Stomach (tissue), 4 donors: Measurements from ENCODE around the gene PLD3.

ENCODE experiments used
- POLR2A ChIP-seq, 4 donors: fragments of 450-650 bp; IDR thresholded peaks; one replicate each; pipeline ENCODE4 v1.6.1; 2016; ENCODE audit warnings: antibody characterized with exemption in 4 of 4, control low read depth in 2 of 4, mild to moderate bottlenecking in 1 of 4, moderate library complexity in 1 of 4
- TF ChIP-seq, protein P1 (sequence below), 7 experiments: fragments of 450-650 bp in 4 of 7; fragments of 200-600 bp in 3 of 7; sonication (generic) in 3 of 7; IDR thresholded peaks; one replicate each; pipeline ENCODE4 v1.5.1; 2016 to 2019; ENCODE audit warnings: antibody characterized with exemption in 7 of 7, control low read depth in 2 of 7, mild to moderate bottlenecking in 1 of 7

DNA sequence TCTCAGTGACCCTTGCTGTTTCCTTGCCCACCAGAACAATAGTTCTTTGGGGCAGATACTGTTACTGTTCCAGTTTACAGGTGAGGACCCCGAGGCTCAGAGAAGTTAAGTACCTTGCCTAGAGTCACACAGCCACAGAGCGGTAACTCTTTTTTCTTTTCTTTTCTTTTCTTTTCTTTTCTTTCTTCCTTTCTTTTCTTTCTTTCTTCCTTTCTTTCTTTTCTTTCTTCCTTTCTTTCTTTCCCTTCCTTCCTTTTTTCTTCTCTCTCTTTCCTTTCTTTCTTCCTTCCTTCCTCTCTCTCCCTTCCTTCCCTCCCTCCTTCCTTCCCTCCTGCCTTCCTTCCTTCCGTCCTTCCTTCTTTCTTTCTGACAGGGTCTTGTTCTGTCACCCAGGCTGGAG lies 69.5 kb downstream of the PLD3 start:
- TF ChIP-seq, protein P1, sequence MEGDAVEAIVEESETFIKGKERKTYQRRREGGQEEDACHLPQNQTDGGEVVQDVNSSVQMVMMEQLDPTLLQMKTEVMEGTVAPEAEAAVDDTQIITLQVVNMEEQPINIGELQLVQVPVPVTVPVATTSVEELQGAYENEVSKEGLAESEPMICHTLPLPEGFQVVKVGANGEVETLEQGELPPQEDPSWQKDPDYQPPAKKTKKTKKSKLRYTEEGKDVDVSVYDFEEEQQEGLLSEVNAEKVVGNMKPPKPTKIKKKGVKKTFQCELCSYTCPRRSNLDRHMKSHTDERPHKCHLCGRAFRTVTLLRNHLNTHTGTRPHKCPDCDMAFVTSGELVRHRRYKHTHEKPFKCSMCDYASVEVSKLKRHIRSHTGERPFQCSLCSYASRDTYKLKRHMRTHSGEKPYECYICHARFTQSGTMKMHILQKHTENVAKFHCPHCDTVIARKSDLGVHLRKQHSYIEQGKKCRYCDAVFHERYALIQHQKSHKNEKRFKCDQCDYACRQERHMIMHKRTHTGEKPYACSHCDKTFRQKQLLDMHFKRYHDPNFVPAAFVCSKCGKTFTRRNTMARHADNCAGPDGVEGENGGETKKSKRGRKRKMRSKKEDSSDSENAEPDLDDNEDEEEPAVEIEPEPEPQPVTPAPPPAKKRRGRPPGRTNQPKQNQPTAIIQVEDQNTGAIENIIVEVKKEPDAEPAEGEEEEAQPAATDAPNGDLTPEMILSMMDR (IDR thresholded peaks at IDR 0.05): no peak
- TF ChIP-seq POLR2A (IDR thresholded peaks at IDR 0.05): no peak
